B cell (primary cell): ENCODE results near the gene GRID2.

Experiments used
- EZH2 ChIP-seq: IDR thresholded peaks from 2 replicates; pipeline ENCODE4 v1.6.1; 2012; ENCODE audit warnings: borderline replicate concordance, low read depth, mild to moderate bottlenecking, moderate library complexity, low read length; ENCODE audit not compliant: insufficient read depth, poor library complexity, severe bottlenecking
- TF ChIP-seq, protein P1 (sequence below): fragments of 200-600 bp; IDR thresholded peaks from one replicate; pipeline ENCODE4 v1.8.0; 2022; ENCODE audit warnings: antibody characterized with exemption, mild to moderate bottlenecking

DNA sequence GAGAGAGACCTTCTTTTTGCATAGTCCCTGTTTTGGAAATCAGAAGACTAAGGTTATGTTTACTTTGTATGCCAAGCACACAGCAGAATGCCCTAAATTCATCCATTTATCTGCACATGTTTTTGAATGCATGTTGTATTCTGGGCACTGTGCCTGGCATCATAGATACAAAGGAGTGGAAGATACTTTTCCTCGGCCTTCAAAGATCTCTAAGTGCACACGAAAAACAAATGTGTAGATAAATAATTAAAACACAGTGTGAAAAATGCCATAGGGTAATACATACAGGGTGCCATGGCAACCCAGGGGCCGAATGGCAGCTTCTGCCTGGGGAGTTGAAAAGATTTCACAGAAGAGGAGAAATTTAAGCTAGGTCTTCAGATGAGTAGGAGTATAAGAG lies 1134.2 kb downstream of the GRID2 start:
- no peak for TF ChIP-seq EZH2
- TF ChIP-seq, protein P1, sequence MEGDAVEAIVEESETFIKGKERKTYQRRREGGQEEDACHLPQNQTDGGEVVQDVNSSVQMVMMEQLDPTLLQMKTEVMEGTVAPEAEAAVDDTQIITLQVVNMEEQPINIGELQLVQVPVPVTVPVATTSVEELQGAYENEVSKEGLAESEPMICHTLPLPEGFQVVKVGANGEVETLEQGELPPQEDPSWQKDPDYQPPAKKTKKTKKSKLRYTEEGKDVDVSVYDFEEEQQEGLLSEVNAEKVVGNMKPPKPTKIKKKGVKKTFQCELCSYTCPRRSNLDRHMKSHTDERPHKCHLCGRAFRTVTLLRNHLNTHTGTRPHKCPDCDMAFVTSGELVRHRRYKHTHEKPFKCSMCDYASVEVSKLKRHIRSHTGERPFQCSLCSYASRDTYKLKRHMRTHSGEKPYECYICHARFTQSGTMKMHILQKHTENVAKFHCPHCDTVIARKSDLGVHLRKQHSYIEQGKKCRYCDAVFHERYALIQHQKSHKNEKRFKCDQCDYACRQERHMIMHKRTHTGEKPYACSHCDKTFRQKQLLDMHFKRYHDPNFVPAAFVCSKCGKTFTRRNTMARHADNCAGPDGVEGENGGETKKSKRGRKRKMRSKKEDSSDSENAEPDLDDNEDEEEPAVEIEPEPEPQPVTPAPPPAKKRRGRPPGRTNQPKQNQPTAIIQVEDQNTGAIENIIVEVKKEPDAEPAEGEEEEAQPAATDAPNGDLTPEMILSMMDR, result no peak
